Colonic mucosa (tissue), 4 donors: Measurements from ENCODE around the gene LOXHD1. TPM values are rescaled to one million over a fixed set of nuclear protein-coding genes. Genes with fewer than 3 reads are reported as not detected.

ENCODE experiments used
- DNase-seq: peaks from one replicate; pipeline ENCODE4 v3.0.0-alpha.2; 2020
- H3K27ac ChIP-seq: fragments of 200-600 bp; one replicate; pipeline ENCODE4 v1.8.0; 2021
- H3K27me3 ChIP-seq: fragments of 200-600 bp; one replicate; pipeline ENCODE4 v1.8.0; 2021
- H3K36me3 ChIP-seq: fragments of 200-600 bp; one replicate; pipeline ENCODE4 v1.8.0; 2021
- H3K4me1 ChIP-seq: fragments of 200-600 bp; one replicate; pipeline ENCODE4 v1.8.0; 2021; ENCODE audit warnings: mild to moderate bottlenecking
- H3K4me3 ChIP-seq: fragments of 200-600 bp; one replicate; pipeline ENCODE4 v1.8.0; 2021
- H3K9ac ChIP-seq, 2 donors: one replicate each; pipeline ENCODE4 v1.7.0; 2013; ENCODE audit warnings: control low read depth in 2 of 2, low read depth in 2 of 2, low read length in 2 of 2
- H3K9me3 ChIP-seq: fragments of 200-600 bp; one replicate; pipeline ENCODE4 v1.8.0; 2021
- intact Hi-C: fragments of 100-400 bp; cut with DNase I; formaldehyde crosslinking; loops from one replicate; pipeline ENCODE4 v1.14.1; 2022
- total RNA-seq, 2 donors: library from RNA; stranded (reverse); fragmentation: NEBNext Ultra II Directional in 1 of 2; extraction: Animal tissue kit (Norgen Biotek cat#: 25700) in 1 of 2; gene quantifications; one replicate each; pipeline ENCODE4 v1.2.1, GENCODE V29; 2021
- TF ChIP-seq, protein P1 (sequence below): fragments of 200-600 bp; IDR thresholded peaks from one replicate; pipeline ENCODE4 v1.8.0; 2022; ENCODE audit warnings: antibody characterized with exemption, mild to moderate bottlenecking
- donor health status: healthy.
- donor health status: DM: no; HTN: no; CAD: no.
- donor health status: DM: no; HTN: no; CAD: no.

LOXHD1 gene
- total RNA-seq, 2 donors from 2014 or later: not detected

- intact Hi-C loops: no loop called here
Measured at GRCh38 chr18:46571756-46572155, 85.3 kb downstream of the LOXHD1 start.

DNA sequence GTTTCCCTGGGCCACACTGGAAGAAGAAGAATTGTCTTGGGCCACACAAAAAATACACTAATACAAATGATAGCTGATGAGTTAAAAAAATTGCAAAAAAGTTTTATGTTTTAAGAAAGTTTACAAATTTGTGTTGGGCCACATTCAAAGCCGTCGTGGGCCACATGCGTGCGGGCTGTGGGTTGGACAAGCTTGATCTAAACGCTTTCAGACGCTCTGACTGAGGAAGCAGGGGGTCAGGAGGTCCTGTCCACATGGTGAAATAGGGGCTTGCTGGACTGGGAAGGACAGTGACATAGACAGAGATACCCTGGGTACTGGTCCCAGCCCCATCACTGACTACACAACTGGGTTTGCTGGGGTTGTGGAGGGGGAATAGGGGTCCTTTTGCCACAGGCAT is 86.4 kb downstream of the LOXHD1 start:
- Histone ChIP-seq H3K4me3 (no peak overlapping the region), H3K27me3 (no peaks in the 10 kb centered on the region), H3K4me1 (no peaks in the 10 kb centered on the region), H3K27ac (no peak overlapping the region), H3K9ac (no peak overlapping the region), H3K9me3 (no peaks in the 10 kb centered on the region), H3K36me3 (no peaks in the 10 kb centered on the region)
- no peak for DNase-seq
- TF ChIP-seq, protein P1, sequence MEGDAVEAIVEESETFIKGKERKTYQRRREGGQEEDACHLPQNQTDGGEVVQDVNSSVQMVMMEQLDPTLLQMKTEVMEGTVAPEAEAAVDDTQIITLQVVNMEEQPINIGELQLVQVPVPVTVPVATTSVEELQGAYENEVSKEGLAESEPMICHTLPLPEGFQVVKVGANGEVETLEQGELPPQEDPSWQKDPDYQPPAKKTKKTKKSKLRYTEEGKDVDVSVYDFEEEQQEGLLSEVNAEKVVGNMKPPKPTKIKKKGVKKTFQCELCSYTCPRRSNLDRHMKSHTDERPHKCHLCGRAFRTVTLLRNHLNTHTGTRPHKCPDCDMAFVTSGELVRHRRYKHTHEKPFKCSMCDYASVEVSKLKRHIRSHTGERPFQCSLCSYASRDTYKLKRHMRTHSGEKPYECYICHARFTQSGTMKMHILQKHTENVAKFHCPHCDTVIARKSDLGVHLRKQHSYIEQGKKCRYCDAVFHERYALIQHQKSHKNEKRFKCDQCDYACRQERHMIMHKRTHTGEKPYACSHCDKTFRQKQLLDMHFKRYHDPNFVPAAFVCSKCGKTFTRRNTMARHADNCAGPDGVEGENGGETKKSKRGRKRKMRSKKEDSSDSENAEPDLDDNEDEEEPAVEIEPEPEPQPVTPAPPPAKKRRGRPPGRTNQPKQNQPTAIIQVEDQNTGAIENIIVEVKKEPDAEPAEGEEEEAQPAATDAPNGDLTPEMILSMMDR: no peak
- intact Hi-C loops: no loop called here

More at GRCh38 chr18:46571756-46572155, 85.3 kb downstream of the LOXHD1 start:
- no peaks in the 10 kb centered on the region for H3K27me3 ChIP-seq
- H3K27ac ChIP-seq: no peak overlapping the region
- no peak overlapping the region for H3K4me3 ChIP-seq
- TF ChIP-seq, protein P1: no peak
- no peak for DNase-seq
- no peaks in the 10 kb centered on the region for H3K9me3 ChIP-seq
- H3K36me3 ChIP-seq: no peaks in the 10 kb centered on the region
- H3K9ac ChIP-seq: no peak overlapping the region
- no peaks in the 10 kb centered on the region for H3K4me1 ChIP-seq

GRCh38 chr18:46570134-46570533 is 86.9 kb downstream of the LOXHD1 start:
- TF ChIP-seq, protein P1: no peak
- Histone ChIP-seq H3K27me3 (no peaks in the 10 kb centered on the region), H3K4me3 (no peak overlapping the region), H3K9ac (no peak overlapping the region), H3K4me1 (no peaks in the 10 kb centered on the region), H3K36me3 (no peaks in the 10 kb centered on the region), H3K9me3 (no peaks in the 10 kb centered on the region), H3K27ac (no peak overlapping the region)
- no peak for DNase-seq
- intact Hi-C loops: no loop called here

GRCh38 chr18:46569211-46569610 is 87.8 kb downstream of the LOXHD1 start:
- intact Hi-C loops: no loop called here
- no peaks in the 10 kb centered on the region for H3K27me3 ChIP-seq
- DNase-seq: no peak
- no peaks in the 10 kb centered on the region for H3K9me3 ChIP-seq
- H3K27ac ChIP-seq: no peak overlapping the region
- H3K4me1 ChIP-seq: no peaks in the 10 kb centered on the region
- no peak overlapping the region for H3K4me3 ChIP-seq
- no peaks in the 10 kb centered on the region for H3K36me3 ChIP-seq
- TF ChIP-seq, protein P1: no peak
- H3K9ac ChIP-seq: no peak overlapping the region

DNA sequence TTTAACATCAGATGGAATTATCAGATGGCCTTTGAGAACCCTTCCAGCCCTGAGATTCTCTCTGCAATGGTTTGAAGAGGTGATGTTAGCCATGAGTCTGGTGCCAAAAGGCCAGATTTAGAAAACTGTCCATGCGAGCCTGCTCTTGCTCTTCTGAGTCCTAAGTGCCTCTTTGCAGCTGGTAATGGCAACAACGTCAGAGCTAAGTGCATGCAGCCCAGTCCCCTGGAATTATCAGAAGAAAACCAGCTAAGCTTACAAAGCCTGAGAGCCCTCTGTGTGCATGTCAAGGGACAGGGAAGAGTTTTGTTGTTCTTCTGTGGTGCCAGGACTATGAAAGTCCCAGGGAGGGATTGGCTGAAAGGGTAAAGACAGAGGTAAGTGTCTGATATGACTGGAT is 89.8 kb downstream of the LOXHD1 start:
- H3K9ac ChIP-seq: no peak overlapping the region
- no peaks in the 10 kb centered on the region for H3K4me1 ChIP-seq
- intact Hi-C loops: no loop called here

More for the DNA sequence above, 89.8 kb downstream of the LOXHD1 start:
- Histone ChIP-seq H3K27ac (no peak overlapping the region), H3K36me3 (no peaks in the 10 kb centered on the region), H3K4me3 (no peak overlapping the region), H3K9me3 (no peaks in the 10 kb centered on the region), H3K27me3 (no peaks in the 10 kb centered on the region)
- no peak for DNase-seq
- TF ChIP-seq, protein P1: no peak
